NCI-H1436 (cell line): ENCODE results near the gene SEPTIN10.
"Not testable (repeated sequence)": the region's sequence is repeated elsewhere in the genome, so short reads cannot be mapped to it uniquely, and the experiment has no call there.

Experiments used
- DNase-seq: peaks from one replicate; lab custom pipeline; 2025; lab: John Stamatoyannopoulos, UW

SEPTIN10 gene

GRCh38 chr2:109601783-109602182 is 12.0 kb downstream of the SEPTIN10 start:
- no peak for DNase-seq

- DNase-seq = no peak
Measured at GRCh38 chr2:109597283-109597682, 16.5 kb downstream of the SEPTIN10 start.

- DNase-seq = no peak
Measured at GRCh38 chr2:109595644-109596043, 18.1 kb downstream of the SEPTIN10 start.

- DNase-seq = no peak
Measured at GRCh38 chr2:109594246-109594885, 19.4 kb downstream of the SEPTIN10 start.

GRCh38 chr2:109592905-109593304 is 20.9 kb downstream of the SEPTIN10 start:
- no peak for DNase-seq

GRCh38 chr2:109591206-109591605 is 22.6 kb downstream of the SEPTIN10 start:
- no peak for DNase-seq

GRCh38 chr2:109586687-109587086 is 27.1 kb downstream of the SEPTIN10 start:
- DNase-seq = no peak

GRCh38 chr2:109582928-109583895 is 30.6 kb downstream of the SEPTIN10 start:
- no peak for DNase-seq

GRCh38 chr2:109577630-109578029 is 36.1 kb downstream of the SEPTIN10 start:
- not testable (repeated sequence) for DNase-seq

GRCh38 chr2:109575373-109575772 is 38.4 kb downstream of the SEPTIN10 start:
- no peak for DNase-seq

GRCh38 chr2:109563980-109564550 is 49.7 kb downstream of the SEPTIN10 start:
- DNase-seq = no peak

- no peak for DNase-seq
Measured at GRCh38 chr2:109563288-109563687, 50.5 kb downstream of the SEPTIN10 start.

- no peak for DNase-seq
Measured at GRCh38 chr2:109562421-109562820, 51.3 kb downstream of the SEPTIN10 start.

GRCh38 chr2:109560265-109560664 is 53.5 kb downstream of the SEPTIN10 start:
- DNase-seq = no peak

GRCh38 chr2:109558076-109558882 is 55.5 kb downstream of the SEPTIN10 start:
- DNase-seq = no peak

- DNase-seq = no peak
Measured at GRCh38 chr2:109557309-109557708, 56.5 kb downstream of the SEPTIN10 start.

- DNase-seq = no peak
Measured at GRCh38 chr2:109555346-109555900, 58.3 kb downstream of the SEPTIN10 start.

- no peak for DNase-seq
Measured at GRCh38 chr2:109554758-109555157, 59.0 kb downstream of the SEPTIN10 start.

- no peak for DNase-seq
Measured at GRCh38 chr2:109549016-109549590, 64.7 kb downstream of the SEPTIN10 start.

- DNase-seq = no peak
Measured at GRCh38 chr2:109547280-109547679, 66.5 kb downstream of the SEPTIN10 start.
